ENCODE data around the gene CASQ2. TPM values are rescaled to one million over a fixed set of nuclear protein-coding genes. Genes with fewer than 3 reads are reported as not detected.

CASQ2 gene
- total and polyA plus RNA-seq, 12 donors = 0.14 to 4.1 (median 0.34) TPM; not detected in 2

DNA sequence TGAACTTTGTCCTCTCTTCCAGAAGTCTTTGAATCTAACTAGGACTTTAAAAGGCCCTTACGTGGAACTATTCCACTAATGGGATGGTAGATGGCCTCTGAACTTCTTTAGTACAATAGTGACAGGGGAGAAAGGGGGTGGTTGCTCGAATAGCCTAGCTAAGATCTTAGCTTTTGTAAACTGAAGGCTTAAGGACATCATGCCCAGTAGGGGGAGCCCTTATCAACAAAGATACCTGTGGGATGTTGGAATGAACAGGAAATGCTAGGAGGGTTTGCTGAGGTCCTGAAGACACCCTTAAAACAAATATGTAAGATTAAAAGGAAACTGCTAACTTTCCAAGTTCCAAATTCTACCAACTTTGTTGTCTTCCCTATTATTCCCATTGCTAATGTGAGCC is 39.2 kb upstream of the CASQ2 start:
- H3K9me3 ChIP-seq (replicated peaks in 1 of 3) = no peaks in the 10 kb centered on the region
- no peak overlapping the region for H3K4me3 ChIP-seq
- H3K27ac ChIP-seq = no peak overlapping the region
- no peak for TF ChIP-seq POLR2A (IDR thresholded peaks at IDR 0.05)
- TF ChIP-seq, protein P1, sequence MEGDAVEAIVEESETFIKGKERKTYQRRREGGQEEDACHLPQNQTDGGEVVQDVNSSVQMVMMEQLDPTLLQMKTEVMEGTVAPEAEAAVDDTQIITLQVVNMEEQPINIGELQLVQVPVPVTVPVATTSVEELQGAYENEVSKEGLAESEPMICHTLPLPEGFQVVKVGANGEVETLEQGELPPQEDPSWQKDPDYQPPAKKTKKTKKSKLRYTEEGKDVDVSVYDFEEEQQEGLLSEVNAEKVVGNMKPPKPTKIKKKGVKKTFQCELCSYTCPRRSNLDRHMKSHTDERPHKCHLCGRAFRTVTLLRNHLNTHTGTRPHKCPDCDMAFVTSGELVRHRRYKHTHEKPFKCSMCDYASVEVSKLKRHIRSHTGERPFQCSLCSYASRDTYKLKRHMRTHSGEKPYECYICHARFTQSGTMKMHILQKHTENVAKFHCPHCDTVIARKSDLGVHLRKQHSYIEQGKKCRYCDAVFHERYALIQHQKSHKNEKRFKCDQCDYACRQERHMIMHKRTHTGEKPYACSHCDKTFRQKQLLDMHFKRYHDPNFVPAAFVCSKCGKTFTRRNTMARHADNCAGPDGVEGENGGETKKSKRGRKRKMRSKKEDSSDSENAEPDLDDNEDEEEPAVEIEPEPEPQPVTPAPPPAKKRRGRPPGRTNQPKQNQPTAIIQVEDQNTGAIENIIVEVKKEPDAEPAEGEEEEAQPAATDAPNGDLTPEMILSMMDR (IDR thresholded peaks at IDR 0.05) = peak; percentile 62 to 71 (median 67)
- peak; percentile 49 to 81 (median 70) for DNase-seq
- intact Hi-C loops (cut with DNase I) = loop anchor here (5.0 kb wide), 2 partner anchors 170 to 175 kb away; partner anchors contain the start of gene SLC22A15 (in 1 of the 2)
- H3K4me1 ChIP-seq (replicated peaks in 1 of 2) = no peaks in the 10 kb centered on the region
- WGBS, 4 donors = 0 to 17% (median 2%) methylated on average over 2 of the region's 2 CpGs
- H3K27me3 ChIP-seq = no peaks in the 10 kb centered on the region
- no peaks in the 10 kb centered on the region for H3K36me3 ChIP-seq (replicated peaks in 1 of 2)

DNA sequence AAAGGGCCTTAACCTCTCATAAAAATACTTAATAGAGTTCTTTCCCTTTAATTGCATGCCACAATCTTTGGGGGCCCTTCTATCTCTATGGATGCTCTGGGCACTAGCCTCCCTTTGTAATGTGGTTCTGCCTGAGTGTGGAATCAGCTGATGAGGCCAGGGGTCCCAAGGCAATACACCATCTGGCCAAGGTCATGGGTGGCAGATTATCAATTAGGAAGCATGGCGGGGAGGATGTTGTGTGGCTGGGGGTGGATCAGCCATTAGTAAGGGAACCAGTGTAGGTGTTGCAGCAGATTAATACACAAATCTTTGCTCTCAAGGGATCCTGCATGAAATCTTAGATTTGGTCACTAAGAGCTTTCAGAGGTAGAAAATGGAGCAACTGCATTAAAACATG is 37.1 kb upstream of the CASQ2 start:
- no peaks in the 10 kb centered on the region for H3K4me1 ChIP-seq (replicated peaks in 1 of 2)
- intact Hi-C loops (cut with DNase I) = loop anchor here (5.0 kb wide), 2 partner anchors 172 to 177 kb away; partner anchors contain the start of gene SLC22A15 (in 1 of the 2)
- 91 to 100% (median 96%) methylated on average over 1 of the region's 1 CpG for WGBS, 4 donors
- H3K4me3 ChIP-seq = no peak overlapping the region
- H3K36me3 ChIP-seq (replicated peaks in 1 of 2) = no peaks in the 10 kb centered on the region
- DNase-seq = no peak
- no peak overlapping the region for H3K27ac ChIP-seq
- no peaks in the 10 kb centered on the region for H3K27me3 ChIP-seq
- TF ChIP-seq, protein P1 (IDR thresholded peaks at IDR 0.05) = no peak
- TF ChIP-seq POLR2A (IDR thresholded peaks at IDR 0.05) = no peak
- H3K9me3 ChIP-seq (replicated peaks in 1 of 3) = no peaks in the 10 kb centered on the region

DNA sequence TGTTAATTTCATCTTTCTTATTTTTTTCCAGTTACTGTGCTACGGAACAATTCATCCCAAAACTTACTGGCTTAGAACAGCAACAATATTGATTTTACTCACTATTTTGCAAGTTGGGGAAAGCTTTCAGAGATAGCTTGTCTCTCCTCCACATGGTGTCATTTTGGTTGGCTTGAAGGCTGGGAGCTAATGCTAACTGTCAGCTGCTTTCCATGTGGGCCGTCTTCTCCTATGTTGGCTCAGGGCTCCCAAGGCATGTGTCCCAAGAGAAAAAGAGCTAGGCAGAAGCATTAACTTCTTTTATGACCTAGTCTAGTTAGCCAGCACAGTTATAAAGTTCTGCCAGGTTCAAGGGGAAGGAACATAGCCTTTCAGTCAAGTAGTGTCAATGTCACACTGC is 33.9 kb upstream of the CASQ2 start:
- 81 to 86% (median 84%) methylated on average over 2 of the region's 2 CpGs for WGBS, 4 donors
- Histone ChIP-seq H3K4me3 (no peak overlapping the region), H3K4me1 (replicated peaks in 1 of 2) (no peaks in the 10 kb centered on the region), H3K27me3 (no peaks in the 10 kb centered on the region), H3K36me3 (replicated peaks in 1 of 2) (no peaks in the 10 kb centered on the region), H3K9me3 (replicated peaks in 1 of 3) (no peaks in the 10 kb centered on the region), H3K27ac (no peak overlapping the region)
- no peak for TF ChIP-seq POLR2A (IDR thresholded peaks at IDR 0.05)
- TF ChIP-seq, protein P1 (IDR thresholded peaks at IDR 0.05) = no peak
- intact Hi-C loops (cut with DNase I) = no loop called here
- no peak for DNase-seq

- H3K36me3 ChIP-seq (replicated peaks in 1 of 2) = no peaks in the 10 kb centered on the region
- H3K27me3 ChIP-seq = peaks cover 16% of the 10 kb centered on the region
- TF ChIP-seq, protein P1 (IDR thresholded peaks at IDR 0.05) = no peak
- TF ChIP-seq POLR2A (IDR thresholded peaks at IDR 0.05) = no peak
- no peak overlapping the region for H3K4me3 ChIP-seq
- intact Hi-C loops (cut with DNase I) = no loop called here
- H3K9me3 ChIP-seq (replicated peaks in 1 of 3) = no peaks in the 10 kb centered on the region
- no peak for DNase-seq
- WGBS, 4 donors = 76 to 89% (median 87%) methylated on average over 4 of the region's 4 CpGs
- H3K27ac ChIP-seq = no peak overlapping the region
- no peaks in the 10 kb centered on the region for H3K4me1 ChIP-seq (replicated peaks in 1 of 2)
Observed at GRCh38 chr1:115797486-115797885, 29.0 kb upstream of the CASQ2 start.
